ENCODE data around the gene FHOD3. TPM values are rescaled to one million over a fixed set of nuclear protein-coding genes. Genes with fewer than 3 reads are reported as not detected.

The FHOD3 gene
- total and polyA plus RNA-seq, 5 experiments from 2014 or later = not detected

DNA sequence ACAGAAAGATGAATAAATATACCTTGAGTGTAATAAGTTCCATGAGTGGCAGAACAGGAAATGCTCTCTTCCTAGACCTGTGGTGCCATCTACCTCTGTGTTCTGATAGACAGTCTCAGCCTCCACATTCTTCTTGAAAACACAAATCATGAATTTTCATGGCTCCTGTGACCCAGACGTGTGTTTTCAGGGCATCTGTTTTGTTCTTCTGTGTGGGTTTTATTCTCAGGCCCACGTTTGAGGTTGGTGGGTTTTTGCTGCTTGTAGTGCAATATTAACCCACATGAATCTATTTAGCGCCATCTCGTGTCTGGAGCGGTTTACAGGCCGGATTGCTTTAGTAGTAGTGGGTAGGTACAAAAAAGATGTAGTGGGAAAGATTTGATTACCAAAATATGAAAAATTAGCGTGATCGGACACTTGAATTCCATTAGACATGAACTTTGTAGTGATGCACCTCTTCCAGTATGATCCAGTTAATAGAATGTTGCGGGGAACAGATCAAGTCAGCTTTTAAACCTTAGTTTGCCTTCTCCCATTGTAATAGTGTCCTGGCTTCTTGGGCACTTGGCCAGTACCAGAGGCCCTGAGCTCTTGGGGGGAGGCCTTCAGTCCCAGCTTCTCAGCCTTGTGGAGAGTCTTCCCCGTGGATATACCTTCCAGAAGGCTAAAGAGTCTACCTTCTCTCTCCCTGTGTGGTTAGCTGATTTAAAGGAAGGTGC lies 274.8 kb downstream of the FHOD3 start:
- H3K27me3 Mint-ChIP-seq = peaks cover 0 to 3% (median 1%) of the 10 kb centered on the region in 5 donors
- no peaks in the 10 kb centered on the region for H3K9me3 Mint-ChIP-seq
- no peak for DNase-seq
- no peak for ATAC-seq
- peaks cover 0 to 6% (median 2%) of the 10 kb centered on the region in 4 donors for H3K4me1 Mint-ChIP-seq
- H3K4me3 Mint-ChIP-seq = peak overlapping the region in 1 of 10 donors; percentile 11
- POLR2A ChIA-PET = no interaction called here
- no peaks in the 10 kb centered on the region for H3K36me3 Mint-ChIP-seq
- no peak overlapping the region for H3K27ac Mint-ChIP-seq

DNA sequence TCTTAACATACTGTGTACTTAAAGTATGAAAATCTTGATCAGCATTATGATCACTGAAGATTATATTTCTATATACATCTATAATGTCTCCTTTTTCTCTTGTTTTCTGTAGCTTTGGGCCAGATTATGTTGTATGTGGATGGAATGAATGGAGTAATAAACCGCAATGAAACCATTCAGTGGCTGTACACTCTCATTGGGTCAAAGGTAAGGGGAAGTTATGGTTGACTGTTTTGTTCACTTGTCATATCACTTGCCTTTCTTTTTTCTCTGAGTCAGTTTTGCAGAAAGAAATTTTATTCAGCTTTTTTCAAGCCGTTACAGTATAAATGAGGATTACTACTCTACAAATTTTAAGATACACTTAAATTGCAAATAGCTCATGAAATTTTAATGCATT lies 278.8 kb downstream of the FHOD3 start:
- no peaks in the 10 kb centered on the region for H3K36me3 Mint-ChIP-seq
- peaks cover 0 to 5% (median 0%) of the 10 kb centered on the region in 9 donors for H3K9me3 Mint-ChIP-seq
- DNase-seq = no peak
- peaks cover 1 to 20% (median 7%) of the 10 kb centered on the region in 5 donors for H3K27me3 Mint-ChIP-seq
- POLR2A ChIA-PET = no interaction called here
- H3K4me3 Mint-ChIP-seq = no peak overlapping the region
- H3K4me1 Mint-ChIP-seq = peaks cover 0 to 6% (median 2%) of the 10 kb centered on the region in 4 donors
- ATAC-seq = no peak
- no peak overlapping the region for H3K27ac Mint-ChIP-seq

DNA sequence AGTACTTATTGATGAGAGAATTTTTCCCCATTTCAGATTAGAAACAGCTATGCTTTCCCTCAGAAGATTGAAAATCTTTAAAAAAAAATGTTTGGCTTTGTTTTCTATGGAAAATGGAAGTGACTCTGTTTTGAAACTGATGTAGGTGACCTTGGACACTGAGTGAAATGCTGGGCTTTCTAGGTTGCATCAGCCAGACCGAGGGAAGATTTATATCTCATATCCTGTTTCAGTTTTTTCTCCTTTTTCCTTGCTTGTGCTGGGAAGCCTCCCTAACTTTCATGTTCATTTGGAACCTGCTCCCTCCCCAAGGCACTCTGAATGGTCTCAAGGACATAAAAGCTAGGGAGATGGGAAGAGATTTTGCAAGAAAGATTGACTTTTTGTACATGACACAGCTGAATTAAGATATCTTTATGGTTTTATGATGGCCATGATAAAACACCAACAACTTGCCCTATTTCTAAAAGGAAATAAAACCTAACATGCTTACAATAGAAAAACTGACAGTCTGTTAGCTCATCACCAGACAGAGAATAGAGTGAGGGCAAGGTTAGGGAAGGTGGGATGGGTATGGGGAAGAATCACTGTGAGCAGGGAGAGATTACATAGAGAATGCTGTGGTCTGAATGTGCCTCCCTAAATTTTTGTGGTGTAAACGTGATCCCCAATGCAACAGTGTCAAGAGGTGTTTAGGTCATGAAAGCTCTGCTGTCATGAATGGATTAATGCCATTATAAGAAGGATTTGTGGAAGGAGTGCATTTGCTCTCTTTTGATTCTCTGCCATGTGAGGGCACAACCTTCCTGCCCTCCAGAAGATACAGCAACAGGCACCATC lies 281.6 kb downstream of the FHOD3 start:
- DNase-seq = no peak
- no peak for ATAC-seq
- Mint-ChIP-seq H3K27me3 (peaks cover 0 to 20% (median 7%) of the 10 kb centered on the region in 5 donors), H3K36me3 (no peaks in the 10 kb centered on the region), H3K4me3 (no peak overlapping the region), H3K27ac (no peak overlapping the region), H3K4me1 (no peaks in the 10 kb centered on the region), H3K9me3 (peaks cover 0 to 5% (median 0%) of the 10 kb centered on the region in 9 donors)
- POLR2A ChIA-PET = no interaction called here

- no peaks in the 10 kb centered on the region for H3K36me3 Mint-ChIP-seq
- DNase-seq = no peak
- no peak overlapping the region for H3K4me3 Mint-ChIP-seq
- peaks cover 0 to 5% (median 0%) of the 10 kb centered on the region in 9 donors for H3K9me3 Mint-ChIP-seq
- H3K4me1 Mint-ChIP-seq = no peaks in the 10 kb centered on the region
- H3K27me3 Mint-ChIP-seq = peaks cover 0 to 20% (median 7%) of the 10 kb centered on the region in 5 donors
- ATAC-seq = no peak
- no peak overlapping the region for H3K27ac Mint-ChIP-seq
- POLR2A ChIA-PET = no interaction called here
Measured at GRCh38 chr18:36580266-36580665, 282.8 kb downstream of the FHOD3 start.

DNA sequence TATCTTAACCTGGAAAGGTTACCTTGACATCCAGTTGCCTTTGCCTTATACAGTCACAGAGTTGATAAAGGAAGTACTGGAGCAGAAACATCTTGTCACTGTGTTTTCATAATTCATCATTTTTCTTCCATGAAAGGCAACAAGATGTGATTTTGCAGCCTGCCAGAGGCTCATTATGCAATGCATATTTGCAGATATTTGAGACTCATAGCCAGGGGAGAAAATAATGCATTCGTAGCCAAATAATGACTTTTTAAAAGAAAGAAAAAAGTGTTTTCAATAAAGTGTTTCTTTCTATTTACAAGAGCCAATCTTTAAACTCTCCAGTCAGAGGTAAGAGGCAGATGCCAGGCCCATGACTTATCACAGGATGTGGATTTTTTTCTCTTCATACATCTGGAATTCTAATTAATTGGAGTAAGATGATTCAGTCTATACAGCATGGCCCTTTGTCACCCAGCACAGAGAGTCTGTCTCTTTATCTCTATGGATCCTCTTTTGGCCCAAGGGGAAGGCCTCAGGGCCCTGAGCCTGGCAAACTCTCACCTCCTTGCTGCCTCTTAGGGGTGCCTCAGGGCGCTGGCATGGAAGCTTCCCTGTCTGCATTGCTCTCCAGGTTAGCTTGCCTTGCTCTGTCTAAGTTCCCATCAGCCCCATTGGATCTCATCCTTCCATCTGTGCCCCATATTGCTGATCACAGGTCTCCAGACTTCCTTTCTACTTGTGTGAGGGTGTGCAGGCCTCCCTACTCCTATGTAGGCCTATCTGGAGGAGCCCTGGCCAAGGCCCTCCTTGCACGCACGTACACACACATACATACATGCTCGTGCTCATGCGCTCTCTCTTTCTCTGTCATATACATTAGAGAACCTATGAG lies 283.6 kb downstream of the FHOD3 start:
- no peak overlapping the region for H3K27ac Mint-ChIP-seq
- POLR2A ChIA-PET = no interaction called here
- no peaks in the 10 kb centered on the region for H3K36me3 Mint-ChIP-seq
- H3K27me3 Mint-ChIP-seq = peaks cover 0 to 20% (median 7%) of the 10 kb centered on the region in 5 donors
- DNase-seq (no peak), ATAC-seq (no peak)
- no peak overlapping the region for H3K4me3 Mint-ChIP-seq
- no peaks in the 10 kb centered on the region for H3K4me1 Mint-ChIP-seq
- H3K9me3 Mint-ChIP-seq = peaks cover 0 to 5% (median 0%) of the 10 kb centered on the region in 9 donors

- no peak overlapping the region for H3K27ac Mint-ChIP-seq
- DNase-seq = no peak
- H3K4me3 Mint-ChIP-seq = no peak overlapping the region
- H3K36me3 Mint-ChIP-seq = no peaks in the 10 kb centered on the region
- no peaks in the 10 kb centered on the region for H3K4me1 Mint-ChIP-seq
- ATAC-seq = no peak
- POLR2A ChIA-PET = no interaction called here
- H3K9me3 Mint-ChIP-seq = peaks cover 0 to 2% (median 0%) of the 10 kb centered on the region in 9 donors
- peaks cover 0 to 11% (median 5%) of the 10 kb centered on the region in 5 donors for H3K27me3 Mint-ChIP-seq
Measured at GRCh38 chr18:36582988-36583745, 285.7 kb downstream of the FHOD3 start.

DNA sequence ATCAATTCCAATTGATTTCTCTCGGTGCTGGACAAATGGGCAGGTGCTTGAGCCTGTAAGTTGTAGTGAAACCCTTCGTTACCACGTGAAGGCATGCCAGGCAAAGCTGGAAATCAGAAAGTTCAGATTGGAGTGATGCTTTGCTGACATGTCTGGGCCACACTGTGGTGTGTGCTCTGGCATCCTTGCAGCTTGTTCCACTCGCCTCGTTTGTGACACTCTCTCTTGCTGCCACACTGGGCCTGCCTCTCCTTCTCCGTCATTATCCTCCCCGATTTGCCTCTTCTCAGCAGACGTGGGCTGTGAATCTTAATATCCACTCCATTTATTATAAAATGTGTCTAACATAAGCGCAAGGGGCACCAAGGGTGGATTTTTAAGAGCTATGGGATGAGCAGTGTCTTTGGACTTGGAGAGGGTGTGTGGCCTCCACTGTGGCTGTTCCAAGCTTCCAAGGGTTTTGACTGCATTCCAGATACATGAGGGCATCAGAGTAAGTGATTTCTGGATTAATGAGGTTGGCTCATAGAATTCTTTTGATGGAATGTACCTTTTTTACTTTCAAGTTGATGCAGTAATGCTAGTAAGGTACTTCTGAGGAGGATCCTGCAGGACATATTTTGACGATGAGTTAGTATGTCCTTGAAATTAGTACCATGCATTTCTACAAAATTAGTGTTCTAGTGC lies 292.5 kb downstream of the FHOD3 start:
- Mint-ChIP-seq H3K4me3 (no peak overlapping the region), H3K9me3 (no peaks in the 10 kb centered on the region), H3K4me1 (peaks cover 0 to 3% (median 0%) of the 10 kb centered on the region in 4 donors), H3K36me3 (no peaks in the 10 kb centered on the region), H3K27me3 (peaks cover 0 to 13% (median 4%) of the 10 kb centered on the region in 5 donors), H3K27ac (no peak overlapping the region)
- no peak for ATAC-seq
- POLR2A ChIA-PET = no interaction called here
- no peak for DNase-seq

- Mint-ChIP-seq H3K4me1 (peaks cover 0 to 3% (median 0%) of the 10 kb centered on the region in 4 donors), H3K4me3 (no peak overlapping the region), H3K27me3 (peaks cover 0 to 13% (median 4%) of the 10 kb centered on the region in 5 donors), H3K27ac (no peak overlapping the region), H3K9me3 (no peaks in the 10 kb centered on the region), H3K36me3 (no peaks in the 10 kb centered on the region)
- POLR2A ChIA-PET = no interaction called here
- no peak for ATAC-seq
- DNase-seq = no peak
Measured at GRCh38 chr18:36590621-36591580, 293.4 kb downstream of the FHOD3 start.

- Mint-ChIP-seq H3K4me3 (no peak overlapping the region), H3K27ac (no peak overlapping the region), H3K9me3 (no peaks in the 10 kb centered on the region), H3K27me3 (peaks cover 0 to 7% (median 1%) of the 10 kb centered on the region in 5 donors), H3K4me1 (peaks cover 0 to 3% (median 0%) of the 10 kb centered on the region in 4 donors), H3K36me3 (no peaks in the 10 kb centered on the region)
- no peak for ATAC-seq
- no peak for DNase-seq
- POLR2A ChIA-PET = no interaction called here
Measured at GRCh38 chr18:36592282-36592681, 294.8 kb downstream of the FHOD3 start.

GRCh38 chr18:36593001-36593400 lies 295.5 kb downstream of the FHOD3 start:
- ATAC-seq (no peak), DNase-seq (no peak)
- POLR2A ChIA-PET = no interaction called here
- Mint-ChIP-seq H3K9me3 (no peaks in the 10 kb centered on the region), H3K27ac (no peak overlapping the region), H3K4me1 (peaks cover 0 to 3% (median 0%) of the 10 kb centered on the region in 4 donors), H3K27me3 (peaks cover 0 to 7% (median 1%) of the 10 kb centered on the region in 5 donors), H3K36me3 (no peaks in the 10 kb centered on the region), H3K4me3 (no peak overlapping the region)

- DNase-seq = no peak
- Mint-ChIP-seq H3K4me3 (no peak overlapping the region), H3K9me3 (no peaks in the 10 kb centered on the region), H3K27ac (no peak overlapping the region), H3K36me3 (no peaks in the 10 kb centered on the region), H3K4me1 (peaks cover 0 to 3% (median 0%) of the 10 kb centered on the region in 4 donors), H3K27me3 (peaks cover 0 to 7% (median 1%) of the 10 kb centered on the region in 5 donors)
- no peak for ATAC-seq
- POLR2A ChIA-PET = no interaction called here
Measured at GRCh38 chr18:36593641-36594040, 296.1 kb downstream of the FHOD3 start.

All from naive thymus-derived CD8-positive, alpha-beta T cell (primary cell).